WI38 (cell line): Measurements from ENCODE around the gene CIB4.

Source experiments
- H3K4me3 ChIP-seq: 2 replicates; pipeline ENCODE4 v1.5.1; 2011; ENCODE audit warnings: low read depth, mild to moderate bottlenecking, control low read depth, low read length
- TF ChIP-seq, protein P1 (sequence below): IDR thresholded peaks from 2 replicates; pipeline ENCODE4 v1.5.1; 2012; ENCODE audit warnings: low read depth, mild to moderate bottlenecking, control low read depth, low read length

CIB4 gene

DNA sequence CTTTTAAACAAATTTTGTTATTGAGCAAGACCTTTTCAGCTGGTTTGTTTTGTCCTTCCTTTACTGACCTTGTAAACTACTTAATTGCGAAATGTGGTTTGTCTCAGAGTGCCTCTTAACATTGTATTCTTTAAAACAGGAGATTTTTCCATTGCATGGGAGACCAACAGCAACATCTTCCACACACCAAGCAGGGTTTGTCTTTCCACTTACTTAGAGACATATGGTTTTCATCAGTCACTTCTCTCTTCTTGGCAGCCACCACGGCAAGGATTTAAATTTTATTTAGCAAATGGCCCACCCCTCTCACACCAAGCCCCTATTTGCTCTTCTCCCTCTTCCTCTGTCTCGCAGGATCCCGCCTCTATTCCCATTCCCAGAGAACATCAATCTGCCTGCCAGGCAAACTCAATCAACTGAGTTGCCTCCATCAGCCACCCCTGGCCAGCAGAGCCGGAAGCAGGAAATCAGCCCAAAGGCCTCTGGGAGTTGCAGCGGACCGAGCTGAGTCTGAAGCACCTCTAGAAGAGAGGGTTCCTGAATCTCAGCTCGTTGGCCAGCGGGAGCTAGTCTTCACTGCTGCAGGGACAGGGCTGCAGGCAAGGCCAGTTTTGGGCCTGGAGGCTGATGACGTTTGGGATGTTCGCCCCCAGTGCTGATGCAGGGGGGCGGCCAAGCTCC lies 11.3 kb upstream of the CIB4 start:
- no peak overlapping the region for H3K4me3 ChIP-seq
- TF ChIP-seq, protein P1, sequence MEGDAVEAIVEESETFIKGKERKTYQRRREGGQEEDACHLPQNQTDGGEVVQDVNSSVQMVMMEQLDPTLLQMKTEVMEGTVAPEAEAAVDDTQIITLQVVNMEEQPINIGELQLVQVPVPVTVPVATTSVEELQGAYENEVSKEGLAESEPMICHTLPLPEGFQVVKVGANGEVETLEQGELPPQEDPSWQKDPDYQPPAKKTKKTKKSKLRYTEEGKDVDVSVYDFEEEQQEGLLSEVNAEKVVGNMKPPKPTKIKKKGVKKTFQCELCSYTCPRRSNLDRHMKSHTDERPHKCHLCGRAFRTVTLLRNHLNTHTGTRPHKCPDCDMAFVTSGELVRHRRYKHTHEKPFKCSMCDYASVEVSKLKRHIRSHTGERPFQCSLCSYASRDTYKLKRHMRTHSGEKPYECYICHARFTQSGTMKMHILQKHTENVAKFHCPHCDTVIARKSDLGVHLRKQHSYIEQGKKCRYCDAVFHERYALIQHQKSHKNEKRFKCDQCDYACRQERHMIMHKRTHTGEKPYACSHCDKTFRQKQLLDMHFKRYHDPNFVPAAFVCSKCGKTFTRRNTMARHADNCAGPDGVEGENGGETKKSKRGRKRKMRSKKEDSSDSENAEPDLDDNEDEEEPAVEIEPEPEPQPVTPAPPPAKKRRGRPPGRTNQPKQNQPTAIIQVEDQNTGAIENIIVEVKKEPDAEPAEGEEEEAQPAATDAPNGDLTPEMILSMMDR = no peak

DNA sequence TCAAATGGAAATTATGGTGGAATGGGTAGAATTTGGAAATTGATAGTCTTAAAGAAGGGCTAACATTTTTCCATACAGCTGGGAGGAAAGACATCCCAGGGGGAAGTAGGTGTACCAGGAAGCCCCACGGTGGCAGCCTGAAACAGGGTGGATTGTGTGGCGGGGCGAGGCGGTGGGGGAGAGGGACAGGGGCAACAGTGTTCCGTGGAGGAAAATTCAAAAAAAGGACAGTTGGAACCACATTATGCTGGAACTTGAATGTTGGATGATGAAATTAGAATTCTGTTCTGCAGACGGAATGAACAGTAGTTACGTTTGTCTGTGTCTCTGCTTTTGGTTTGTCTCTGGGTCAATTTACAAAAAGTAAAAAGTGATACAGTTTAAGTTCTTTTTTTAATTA lies 10.6 kb upstream of the CIB4 start:
- H3K4me3 ChIP-seq = no peak overlapping the region
- TF ChIP-seq, protein P1 = no peak

DNA sequence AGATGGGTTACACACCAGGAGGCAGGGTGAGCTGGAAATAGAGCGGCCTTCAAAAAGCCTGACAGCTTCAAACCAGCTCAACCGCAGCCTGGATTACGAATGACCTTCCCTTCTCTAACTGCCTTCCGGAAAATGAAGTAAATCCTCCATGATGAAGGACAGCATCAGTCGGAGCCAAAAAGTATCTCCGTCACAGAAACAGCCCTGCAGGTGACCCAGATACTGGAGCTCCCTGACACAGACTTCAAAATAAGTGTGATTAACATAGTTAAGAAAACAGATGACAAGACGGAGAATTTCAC lies 10.3 kb upstream of the CIB4 start:
- TF ChIP-seq, protein P1 = no peak
- H3K4me3 ChIP-seq = no peak overlapping the region

DNA sequence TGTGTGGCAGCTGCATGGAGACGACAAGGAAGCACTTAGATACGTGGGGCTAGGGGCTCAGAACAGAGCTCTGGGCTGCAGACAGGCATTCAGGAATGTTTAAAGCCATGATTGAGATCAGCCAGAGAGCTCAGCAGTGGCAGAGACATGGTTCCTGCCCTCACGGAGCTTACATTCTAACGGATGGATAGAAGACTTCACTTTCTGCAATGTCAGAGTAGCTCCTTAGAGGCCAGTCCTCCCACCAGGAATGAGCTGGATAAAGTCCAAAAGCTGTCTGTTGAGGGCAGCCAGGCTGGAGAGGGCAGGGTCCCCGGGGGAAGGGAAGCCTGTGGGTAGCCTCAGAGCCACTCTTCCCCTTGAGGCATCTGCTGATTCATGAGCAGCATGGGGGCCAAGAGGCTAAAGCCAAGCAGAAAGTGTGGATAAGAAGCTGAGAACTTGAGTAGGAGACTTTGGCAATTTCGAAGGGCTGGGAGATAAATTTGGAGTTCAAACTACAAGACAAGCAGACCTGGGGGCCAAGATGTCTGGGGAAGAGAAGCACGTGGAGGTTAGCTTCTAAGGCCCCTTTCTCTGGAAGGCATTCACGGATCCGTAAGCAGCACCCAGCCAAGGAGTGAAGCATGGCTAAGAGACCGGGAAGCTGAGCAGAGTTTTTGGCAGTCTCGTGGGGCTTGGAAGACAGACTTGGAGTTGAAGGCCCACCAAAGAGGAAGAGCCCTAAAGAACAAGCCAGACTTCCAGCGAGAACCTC lies 9.7 kb upstream of the CIB4 start:
- TF ChIP-seq, protein P1 = no peak
- H3K4me3 ChIP-seq = no peak overlapping the region

DNA sequence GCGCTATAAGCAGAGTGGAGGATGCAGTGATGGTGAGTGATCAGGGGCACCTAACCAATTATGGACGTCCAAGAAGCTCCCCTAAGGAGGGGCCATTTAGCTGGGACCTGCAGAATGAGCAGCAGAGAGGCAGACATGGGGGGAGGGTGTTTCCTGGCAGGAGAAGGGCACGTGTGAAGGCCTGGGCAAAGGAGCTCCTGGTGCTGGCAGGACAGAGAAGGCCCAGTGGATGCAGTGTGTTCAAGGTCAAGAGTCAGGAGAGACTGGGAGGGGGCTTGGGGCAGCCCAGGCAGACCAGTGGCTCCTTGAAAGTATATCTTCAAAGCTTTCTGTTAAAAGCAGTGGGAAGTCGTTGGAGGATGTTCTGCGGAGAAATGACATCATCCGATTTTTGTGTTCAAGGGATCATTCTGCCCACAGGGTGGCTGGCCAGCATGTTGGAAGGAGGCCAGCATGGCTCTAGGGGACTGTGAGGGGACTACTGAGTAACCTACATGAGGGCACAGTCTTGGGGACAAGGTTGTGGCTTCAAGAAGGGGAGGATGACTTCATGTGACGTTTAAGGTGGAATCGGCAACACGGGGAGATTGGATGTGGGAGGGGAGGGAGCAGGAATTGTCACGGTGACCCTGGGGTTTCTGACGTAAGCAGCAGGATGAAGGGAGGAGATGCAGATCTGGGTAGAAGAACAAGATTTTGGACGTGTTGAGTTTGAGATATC lies 9.0 kb upstream of the CIB4 start:
- TF ChIP-seq, protein P1 = no peak
- no peak overlapping the region for H3K4me3 ChIP-seq

DNA sequence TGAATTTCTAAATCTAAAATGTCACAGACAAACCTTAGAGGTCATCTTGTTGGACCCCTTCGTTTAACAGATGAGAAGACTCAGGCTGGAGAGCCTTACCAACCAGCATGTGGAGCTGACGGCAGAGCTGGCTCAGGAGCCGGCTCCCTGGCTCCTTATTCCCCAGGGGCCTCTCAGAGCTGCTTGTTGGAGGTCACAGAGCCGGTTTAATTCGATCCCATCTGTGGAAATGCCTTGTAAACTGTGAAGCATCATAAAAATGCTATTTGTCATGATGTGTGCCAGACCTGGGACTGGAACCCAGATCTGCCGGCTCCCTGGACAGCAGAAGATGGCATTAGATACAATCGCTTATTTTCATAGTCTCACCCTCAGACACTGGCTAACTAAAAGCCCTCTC lies 8.2 kb upstream of the CIB4 start:
- no peak overlapping the region for H3K4me3 ChIP-seq
- TF ChIP-seq, protein P1 = no peak

DNA sequence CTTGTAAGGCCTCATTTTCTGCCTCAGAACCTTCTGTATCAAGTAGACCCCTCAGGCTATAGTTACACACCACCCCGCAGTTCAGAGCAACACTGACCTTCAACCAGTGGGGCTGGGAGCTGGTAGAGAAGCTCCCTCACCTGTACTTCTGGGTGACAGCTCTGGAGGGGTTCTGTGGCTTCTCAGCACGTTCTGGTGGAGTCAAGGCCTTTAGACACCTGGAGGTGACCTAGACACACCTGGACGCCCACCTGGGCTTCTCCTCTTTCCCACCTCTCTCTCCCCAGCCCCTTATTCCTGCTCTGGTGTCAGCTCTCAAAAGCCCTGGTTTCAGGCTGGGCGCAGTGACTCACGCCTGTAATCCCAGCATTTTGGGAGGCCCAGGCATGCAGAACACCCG lies 7.3 kb upstream of the CIB4 start:
- no peak overlapping the region for H3K4me3 ChIP-seq
- TF ChIP-seq, protein P1 = no peak
